GM12878 (cell line): Measurements from ENCODE around the gene ADSS1. TPM values are rescaled to one million over a fixed set of nuclear protein-coding genes. Genes with fewer than 3 reads are reported as not detected.

Source experiments
- ATAC-seq: fragments of 200-7000 bp; cut with Tn5 transposase; 3 replicates; pipeline ENCODE4 v1.9.1; 2020; ENCODE audit warnings: mild to moderate bottlenecking, moderate library complexity
- BruUV-seq: library from RNA; stranded (reverse); fragments of 400-500 nt; replicated peaks from 2 replicates; lab custom pipeline; 2021; lab: Mats Ljungman, UMichigan
- CTCF ChIA-PET: fragments of 300-600 bp; sonication (Branson Sonifier 250); formaldehyde crosslinking; extraction: SDS; loops from one replicate; lab custom pipeline; 2021; ENCODE audit warnings: inconsistent platforms; lab: Yijun Ruan, JAX
- POLR2A ChIA-PET: fragments of 350-600 bp; formaldehyde crosslinking; extraction: SDS; loops from one replicate; lab custom pipeline; 2021; ENCODE audit warnings: inconsistent platforms; lab: Charles Lee
- RAD21 ChIA-PET: fragments of 300-600 bp; sonication (Branson Sonifier 250); formaldehyde crosslinking; loops from one replicate; lab custom pipeline; 2023; ENCODE audit warnings: antibody characterized with exemption; ENCODE audit not compliant: unreplicated experiment; lab: Charles Lee
- SMC1A ChIA-PET: fragments of 300-600 bp; sonication (Branson Sonifier 250); formaldehyde crosslinking; loops from one replicate; lab custom pipeline; 2023; ENCODE audit not compliant: unreplicated experiment, uncharacterized antibody; lab: Charles Lee
- DNase-seq: peaks from one replicate; pipeline ENCODE4 v3.0.0-alpha.2; 2011; ENCODE audit warnings: low read depth, low spot score
- FAIRE-seq: peaks from 3 replicates; lab custom pipeline; 2011; peaks lifted over from hg19 to GRCh38; lab: Jason Lieb, UNC
- H2AFZ ChIP-seq: 2 replicates; pipeline ENCODE4 v1.6.0; 2011; ENCODE audit warnings: low read depth, low read length, control low read depth; ENCODE audit not compliant: control insufficient read depth
- H3K27ac ChIP-seq: 2 replicates; pipeline ENCODE4 v1.5.1; 2011; ENCODE audit warnings: control low read depth; ENCODE audit not compliant: control insufficient read depth, insufficient read depth
- H3K27me3 ChIP-seq, 2 experiments: replicated peaks in 1 of 2; 2 replicates each; pipeline versions ENCODE4 v1.6.0 to v1.6.1; 2011; ENCODE audit warnings: low read length in 1 of 2; ENCODE audit not compliant: control insufficient read depth in 2 of 2, insufficient read depth in 2 of 2
- H3K36me3 ChIP-seq, 2 experiments: 2 replicates each; pipeline ENCODE4 v1.5.1; 2011; ENCODE audit warnings: low read length in 1 of 2; ENCODE audit not compliant: control insufficient read depth in 2 of 2, insufficient read depth in 2 of 2
- H3K4me1 ChIP-seq: 2 replicates; pipeline ENCODE4 v1.6.1; 2011; ENCODE audit warnings: mild to moderate bottlenecking, low read length, moderate library complexity, mixed read lengths; ENCODE audit not compliant: control insufficient read depth, insufficient read depth
- H3K4me2 ChIP-seq: 2 replicates; pipeline ENCODE4 v1.6.0; 2011; ENCODE audit warnings: control low read depth; ENCODE audit not compliant: control insufficient read depth, insufficient read depth
- H3K4me3 ChIP-seq: fragments of 200-600 bp; sonication (generic); 2 replicates; pipeline ENCODE4 v1.5.1; 2016
- H3K79me2 ChIP-seq: 2 replicates; pipeline ENCODE4 v1.6.0; 2011; ENCODE audit warnings: low read length; ENCODE audit not compliant: control insufficient read depth, insufficient read depth
- H3K9ac ChIP-seq: 2 replicates; pipeline ENCODE4 v1.8.0; 2011; ENCODE audit warnings: low read length, control low read depth, mixed read lengths; ENCODE audit not compliant: control insufficient read depth, insufficient read depth
- H3K9me3 ChIP-seq: replicated peaks from 3 replicates; pipeline ENCODE4 v1.5.1; 2011; ENCODE audit warnings: mild to moderate bottlenecking, low read length; ENCODE audit not compliant: control insufficient read depth, insufficient read depth
- H4K20me1 ChIP-seq: 2 replicates; pipeline ENCODE4 v1.6.0; 2011; ENCODE audit not compliant: control insufficient read depth, insufficient read depth
- ATF2 ChIP-seq: IDR thresholded peaks from 2 replicates; pipeline ENCODE4 v1.6.1; 2012; ENCODE audit warnings: low read length, inconsistent platforms
- HDGF ChIP-seq: fragments of 450-650 bp; IDR thresholded peaks from 2 replicates; pipeline ENCODE4 v1.6.1; 2016; ENCODE audit warnings: antibody characterized with exemption
- NFIC ChIP-seq: IDR thresholded peaks from 2 replicates; pipeline ENCODE4 v1.6.1; 2012; ENCODE audit warnings: low read depth, mild to moderate bottlenecking, inconsistent platforms, low read length, moderate library complexity
- NR2C1 ChIP-seq: fragments of 450-650 bp; IDR thresholded peaks from 2 replicates; pipeline ENCODE4 v1.6.1; 2017; ENCODE audit warnings: antibody characterized with exemption, mild to moderate bottlenecking, moderate library complexity
- RELA ChIP-seq: fragments of 450-650 bp; IDR thresholded peaks from 2 replicates; pipeline ENCODE4 v1.8.0; 2014; ENCODE audit warnings: borderline replicate concordance; ENCODE audit not compliant: partially characterized antibody
- USF2 ChIP-seq: IDR thresholded peaks from 2 replicates; pipeline ENCODE4 v1.6.1; 2011; ENCODE audit warnings: low read depth, low read length, improper control_type of control experiment, borderline replicate concordance
- ZBTB40 ChIP-seq: fragments of 450-650 bp; IDR thresholded peaks from 2 replicates; pipeline ENCODE4 v1.6.1; 2016; ENCODE audit warnings: mild to moderate bottlenecking, moderate library complexity, borderline replicate concordance
- WGBS: methylation state at CpG from one replicate; pipeline ENCODE4 v1.1.6; 2016; ENCODE audit warnings: low lambda C conversion rate; ENCODE audit not compliant: insufficient replicate concordance, insufficient coverage; ENCODE audit errors: missing lambda C conversion rate; 5-methylcytosine and 5-hydroxymethylcytosine counted together
- in situ Hi-C: fragments of 300-500 bp; cut with MboI; formaldehyde crosslinking; loops from 9 replicates; pipeline ENCODE4 v1.14.3; 2018; ENCODE audit warnings: mixed read lengths
- intact Hi-C: fragments of 100-400 bp; cut with micrococcal nuclease; formaldehyde crosslinking; loops from one replicate; pipeline ENCODE4 v1.14.2; 2022; ENCODE audit not compliant: unreplicated experiment
- polyA plus RNA-seq, 11 experiments: library from polyadenylated mRNA; depleted of rRNA in 4 of 11; unstranded in 6 of 11; stranded (reverse) in 5 of 11; fragments of >200 nt; fragmentation: Nextera tagmentation in 4 of 11; fragmentation: Illumina TruSeq in 1 of 11; extraction: Ambion mirVana in 4 of 11; extraction: Trizol in 1 of 11; gene quantifications; 1 replicate in 1 of 11; 2 replicates in 10 of 11; pipeline versions ENCODE4 v1.2.1 to v1.2.3, GENCODE V29; 2011 to 2016; ENCODE audit warnings: inconsistent platforms in 2 of 11, missing spikeins in 2 of 11, low read depth in 1 of 11
- total RNA-seq, 4 experiments: library from RNA; depleted of rRNA in 3 of 4; stranded (reverse); fragments of >200 nt in 3 of 4; fragmentation: Illumina TruSeq in 1 of 4; extraction: Trizol in 1 of 4; gene quantifications; 2 replicates each; pipeline versions ENCODE4 v1.2.1 to v1.2.3, GENCODE V29; 2013 to 2021

ADSS1 gene
- total and polyA plus RNA-seq, 10 of the 15 experiments (the other 5 are each of a cell fraction or from before 2014, with no cell fraction given): 0.11 to 0.45 (median 0.28) TPM; not detected in 5

- H3K27ac ChIP-seq: peak overlapping the region; percentile 47
- RAD21 ChIA-PET: no interaction called here
- no peak overlapping the region; the same call in 1 of the 2 replicates for H2AFZ ChIP-seq
- POLR2A ChIA-PET: no interaction called here
- BruUV-seq: no TSS peak
- H3K4me1 ChIP-seq: peaks cover 19% of the 10 kb centered on the region
- peak overlapping the region; percentile 68 for H3K4me3 ChIP-seq
- TF ChIP-seq NR2C1 (peak; percentile 77), NFIC (no peak), ATF2 (no peak), HDGF (no peak), USF2 (no peak), ZBTB40 (peak; percentile 18; the same call in 1 of the 2 replicates), RELA (no peak)
- peaks cover 0 to 3% of the 10 kb centered on the region in 2 experiments; a peak in 1 of 4 replicates for H3K27me3 ChIP-seq
- no peak for FAIRE-seq
- intact Hi-C loops: no loop called here
- H3K9me3 ChIP-seq: no peaks in the 10 kb centered on the region
- 12% methylated on average over 16 of the region's 16 CpGs for WGBS
- in situ Hi-C loops: no loop called here
- H3K79me2 ChIP-seq: peaks cover 26% of the 10 kb centered on the region
- H3K4me2 ChIP-seq: peak overlapping the region; percentile 98
- peaks cover 0 to 3% of the 10 kb centered on the region in 2 experiments; a peak in 2 of 4 replicates for H3K36me3 ChIP-seq
- DNase-seq: no peak
- CTCF ChIA-PET: interaction anchor here (0.8 to 1.4 kb wide), 5 partner anchors 24 to 137 kb away, joined by 3 to 4 read pairs (median 3); partner anchors contain the start of gene SIVA1
- SMC1A ChIA-PET: no interaction called here
- H3K9ac ChIP-seq: peak overlapping the region; percentile 87
- H4K20me1 ChIP-seq: no peaks in the 10 kb centered on the region; the same call in 1 of the 2 replicates
- peak; percentile 37 for ATAC-seq
These were observed 70.6 kb downstream of the ADSS1 start for GRCh38 chr14:104794631-104794992.
